Raji (cell line): ENCODE results near the gene FSTL3.

Experiments used
- POLR2A ChIP-seq: IDR thresholded peaks from 2 replicates; pipeline ENCODE4 v1.6.1; 2011; ENCODE audit warnings: low read depth, low read length, control low read depth; ENCODE audit not compliant: insufficient read depth

Gene FSTL3

GRCh38 chr19:652467-653389 lies 23.5 kb upstream of the FSTL3 start:
- no peak for TF ChIP-seq POLR2A

GRCh38 chr19:653425-653824 lies 22.8 kb upstream of the FSTL3 start:
- TF ChIP-seq POLR2A: no peak

- no peak for TF ChIP-seq POLR2A
Observed at GRCh38 chr19:655691-656090, 20.5 kb upstream of the FSTL3 start.

GRCh38 chr19:656751-657559 lies 19.2 kb upstream of the FSTL3 start:
- TF ChIP-seq POLR2A: no peak

GRCh38 chr19:657611-658010 lies 18.6 kb upstream of the FSTL3 start:
- TF ChIP-seq POLR2A: no peak

- no peak for TF ChIP-seq POLR2A
Observed at GRCh38 chr19:658059-658839, 17.9 kb upstream of the FSTL3 start.

GRCh38 chr19:658916-659839 lies 17.0 kb upstream of the FSTL3 start:
- no peak for TF ChIP-seq POLR2A

GRCh38 chr19:660793-661426 lies 15.3 kb upstream of the FSTL3 start:
- TF ChIP-seq POLR2A: no peak

GRCh38 chr19:661427-662196 lies 14.6 kb upstream of the FSTL3 start:
- 0 out of 2 replicates have a peak, but pooled peaks have one; percentile 21 for TF ChIP-seq POLR2A

- TF ChIP-seq POLR2A: peak; percentile 65
Observed at GRCh38 chr19:662207-662961, 13.8 kb upstream of the FSTL3 start.

- TF ChIP-seq POLR2A: peak; percentile 83
Observed at GRCh38 chr19:662962-663681, 13.1 kb upstream of the FSTL3 start, which contains the start of gene RNF126. Gene RNF126, minus strand, starts transcription at chr19:663214. Its CDS starts 93 bp downstream, at chr19:663121.
